Astrocyte (in vitro differentiated cells and primary cell): ENCODE results near the gene ZNF213. TPM values are rescaled to one million over a fixed set of nuclear protein-coding genes. Genes with fewer than 3 reads are reported as not detected.

Experiments
- DNase-seq: peaks from one replicate; pipeline ENCODE4 v3.0.0-alpha.2; 2010; ENCODE audit warnings: low read depth
- FAIRE-seq: peaks from 2 replicates; lab custom pipeline; 2011; peaks lifted over from hg19 to GRCh38; lab: Jason Lieb, UNC
- H2AFZ ChIP-seq: 2 replicates; pipeline ENCODE4 v1.6.0; 2012; ENCODE audit warnings: low read depth, low read length, inconsistent platforms
- H3K27ac ChIP-seq: 2 replicates; pipeline ENCODE4 v1.5.1; 2011; ENCODE audit warnings: low read depth, low read length, inconsistent platforms
- H3K27me3 ChIP-seq: 2 replicates; pipeline ENCODE4 v1.6.0; 2011; ENCODE audit warnings: low read length, inconsistent platforms; ENCODE audit not compliant: insufficient read depth
- H3K36me3 ChIP-seq: 2 replicates; pipeline ENCODE4 v1.5.1; 2011; ENCODE audit warnings: low read length, inconsistent platforms; ENCODE audit not compliant: insufficient read depth
- H3K4me1 ChIP-seq: 2 replicates; pipeline ENCODE4 v1.5.1; 2011; ENCODE audit warnings: low read length, inconsistent platforms; ENCODE audit not compliant: insufficient read depth
- H3K4me2 ChIP-seq: 2 replicates; pipeline ENCODE4 v1.6.0; 2012; ENCODE audit warnings: low read length, inconsistent platforms
- H3K4me3 ChIP-seq: 2 replicates; pipeline ENCODE4 v1.5.1; 2011; ENCODE audit warnings: low read depth, mild to moderate bottlenecking, low read length, inconsistent platforms; ENCODE audit not compliant: insufficient read depth
- H3K79me2 ChIP-seq: 2 replicates; pipeline ENCODE4 v1.6.0; 2012; ENCODE audit warnings: mild to moderate bottlenecking, low read length, inconsistent platforms; ENCODE audit not compliant: insufficient read depth
- H3K9ac ChIP-seq: 2 replicates; pipeline ENCODE4 v1.6.0; 2012; ENCODE audit warnings: mild to moderate bottlenecking, low read length, inconsistent platforms
- H3K9me3 ChIP-seq: 2 replicates; pipeline ENCODE4 v1.5.1; 2012; ENCODE audit warnings: low read depth, mild to moderate bottlenecking, low read length, inconsistent platforms; ENCODE audit not compliant: insufficient read depth
- H4K20me1 ChIP-seq: 2 replicates; pipeline ENCODE4 v1.6.0; 2012; ENCODE audit warnings: low read length, inconsistent platforms; ENCODE audit not compliant: insufficient read depth
- H3K27ac Mint-ChIP-seq: one replicate; pipeline ENCODE4 v1.8.0; 2021; ENCODE audit warnings: mild to moderate bottlenecking, mixed read lengths; ENCODE audit not compliant: unreplicated experiment
- H3K27me3 Mint-ChIP-seq: one replicate; pipeline ENCODE4 v1.8.0; 2021; ENCODE audit warnings: low read depth, mixed read lengths; ENCODE audit not compliant: unreplicated experiment
- H3K36me3 Mint-ChIP-seq: one replicate; pipeline ENCODE4 v1.8.0; 2021; ENCODE audit warnings: low read depth, mixed read lengths; ENCODE audit not compliant: unreplicated experiment
- H3K4me1 Mint-ChIP-seq: one replicate; pipeline ENCODE4 v1.8.0; 2021; ENCODE audit warnings: low read depth, mixed read lengths; ENCODE audit not compliant: unreplicated experiment
- H3K4me3 Mint-ChIP-seq: one replicate; pipeline ENCODE4 v1.8.0; 2021; ENCODE audit warnings: mild to moderate bottlenecking, moderate library complexity, mixed read lengths; ENCODE audit not compliant: unreplicated experiment
- H3K9me3 Mint-ChIP-seq: one replicate; pipeline ENCODE4 v1.8.0; 2021; ENCODE audit warnings: mild to moderate bottlenecking, mixed read lengths; ENCODE audit not compliant: unreplicated experiment
- EZH2 ChIP-seq: IDR thresholded peaks from 2 replicates; pipeline ENCODE4 v1.6.1; 2012; ENCODE audit warnings: mild to moderate bottlenecking, low read length, inconsistent platforms; ENCODE audit not compliant: insufficient read depth
- total RNA-seq: library from RNA; stranded (reverse); gene quantifications from 2 replicates; pipeline ENCODE4 v1.2.1, GENCODE V29; 2021
- TF ChIP-seq, protein P1 (sequence below): IDR thresholded peaks from 2 replicates; pipeline ENCODE4 v1.5.1; 2011; ENCODE audit warnings: low read depth, mild to moderate bottlenecking, inconsistent platforms, low read length, moderate library complexity; ENCODE audit not compliant: insufficient read depth

ZNF213 gene
- total RNA-seq, 1 donor from 2014 or later: 12.0 TPM

GRCh38 chr16:3118204-3118790 lies 16.5 kb upstream of the ZNF213 start:
- Histone ChIP-seq H3K4me2 (no peak overlapping the region), H2AFZ (no peak overlapping the region), H4K20me1 (peaks cover 12% of the 10 kb centered on the region), H3K9me3 (no peaks in the 10 kb centered on the region), H3K4me3 (no peak overlapping the region), H3K4me1 (peaks cover 10% of the 10 kb centered on the region), H3K27me3 (no peaks in the 10 kb centered on the region), H3K27ac (no peak overlapping the region), H3K9ac (no peak overlapping the region), H3K36me3 (peaks cover 3% of the 10 kb centered on the region), H3K79me2 (peaks cover 14% of the 10 kb centered on the region)
- no peak for DNase-seq
- no peak for FAIRE-seq
- Mint-ChIP-seq H3K27ac (no peak overlapping the region), H3K4me3 (no peak overlapping the region), H3K36me3 (no peaks in the 10 kb centered on the region), H3K27me3 (no peaks in the 10 kb centered on the region), H3K9me3 (no peaks in the 10 kb centered on the region), H3K4me1 (peaks cover 14% of the 10 kb centered on the region)
- no peak for TF ChIP-seq EZH2
- TF ChIP-seq, protein P1, sequence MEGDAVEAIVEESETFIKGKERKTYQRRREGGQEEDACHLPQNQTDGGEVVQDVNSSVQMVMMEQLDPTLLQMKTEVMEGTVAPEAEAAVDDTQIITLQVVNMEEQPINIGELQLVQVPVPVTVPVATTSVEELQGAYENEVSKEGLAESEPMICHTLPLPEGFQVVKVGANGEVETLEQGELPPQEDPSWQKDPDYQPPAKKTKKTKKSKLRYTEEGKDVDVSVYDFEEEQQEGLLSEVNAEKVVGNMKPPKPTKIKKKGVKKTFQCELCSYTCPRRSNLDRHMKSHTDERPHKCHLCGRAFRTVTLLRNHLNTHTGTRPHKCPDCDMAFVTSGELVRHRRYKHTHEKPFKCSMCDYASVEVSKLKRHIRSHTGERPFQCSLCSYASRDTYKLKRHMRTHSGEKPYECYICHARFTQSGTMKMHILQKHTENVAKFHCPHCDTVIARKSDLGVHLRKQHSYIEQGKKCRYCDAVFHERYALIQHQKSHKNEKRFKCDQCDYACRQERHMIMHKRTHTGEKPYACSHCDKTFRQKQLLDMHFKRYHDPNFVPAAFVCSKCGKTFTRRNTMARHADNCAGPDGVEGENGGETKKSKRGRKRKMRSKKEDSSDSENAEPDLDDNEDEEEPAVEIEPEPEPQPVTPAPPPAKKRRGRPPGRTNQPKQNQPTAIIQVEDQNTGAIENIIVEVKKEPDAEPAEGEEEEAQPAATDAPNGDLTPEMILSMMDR: no peak

GRCh38 chr16:3118846-3119245 lies 16.0 kb upstream of the ZNF213 start:
- H2AFZ ChIP-seq: no peak overlapping the region
- no peaks in the 10 kb centered on the region for H3K27me3 Mint-ChIP-seq

GRCh38 chr16:3119286-3119685 lies 15.5 kb upstream of the ZNF213 start:
- Histone ChIP-seq H3K4me1 (peaks cover 6% of the 10 kb centered on the region), H3K27me3 (no peaks in the 10 kb centered on the region), H2AFZ (no peak overlapping the region), H3K9ac (no peak overlapping the region), H3K27ac (no peak overlapping the region), H3K79me2 (peaks cover 4% of the 10 kb centered on the region), H3K9me3 (no peaks in the 10 kb centered on the region), H4K20me1 (peaks cover 5% of the 10 kb centered on the region), H3K4me3 (no peak overlapping the region), H3K4me2 (no peak overlapping the region), H3K36me3 (peaks cover 3% of the 10 kb centered on the region)
- H3K4me3 Mint-ChIP-seq: no peak overlapping the region
- H3K4me1 Mint-ChIP-seq: peaks cover 8% of the 10 kb centered on the region
- TF ChIP-seq, protein P1: no peak
- TF ChIP-seq EZH2: no peak
- FAIRE-seq: no peak
- DNase-seq: no peak
- H3K36me3 Mint-ChIP-seq: no peaks in the 10 kb centered on the region
- no peak overlapping the region for H3K27ac Mint-ChIP-seq
- no peaks in the 10 kb centered on the region for H3K27me3 Mint-ChIP-seq
- H3K9me3 Mint-ChIP-seq: no peaks in the 10 kb centered on the region

More at GRCh38 chr16:3118846-3119245, 16.0 kb upstream of the ZNF213 start:
- TF ChIP-seq EZH2: no peak
- TF ChIP-seq, protein P1: no peak
- Histone ChIP-seq H3K9ac (no peak overlapping the region), H3K9me3 (no peaks in the 10 kb centered on the region), H4K20me1 (peaks cover 9% of the 10 kb centered on the region), H3K4me1 (peaks cover 9% of the 10 kb centered on the region), H3K4me3 (no peak overlapping the region), H3K4me2 (no peak overlapping the region), H3K79me2 (peaks cover 8% of the 10 kb centered on the region), H3K27ac (no peak overlapping the region), H3K27me3 (no peaks in the 10 kb centered on the region), H3K36me3 (peaks cover 3% of the 10 kb centered on the region)
- no peak overlapping the region for H3K27ac Mint-ChIP-seq
- FAIRE-seq (no peak), DNase-seq (no peak)
- no peak overlapping the region for H3K4me3 Mint-ChIP-seq
- peaks cover 13% of the 10 kb centered on the region for H3K4me1 Mint-ChIP-seq
- H3K36me3 Mint-ChIP-seq: no peaks in the 10 kb centered on the region
- H3K9me3 Mint-ChIP-seq: no peaks in the 10 kb centered on the region
